GM21737 (cell line): Measurements from ENCODE around the gene GRID2IP.

Source experiments
- ATAC-seq: cut with Tn5 transposase; IDR thresholded peaks from one replicate; pipeline ENCODE4 v1.9.1; 2021; ENCODE audit warnings: mild to moderate bottlenecking, moderate library complexity; ENCODE audit not compliant: unreplicated experiment

GRID2IP gene

DNA sequence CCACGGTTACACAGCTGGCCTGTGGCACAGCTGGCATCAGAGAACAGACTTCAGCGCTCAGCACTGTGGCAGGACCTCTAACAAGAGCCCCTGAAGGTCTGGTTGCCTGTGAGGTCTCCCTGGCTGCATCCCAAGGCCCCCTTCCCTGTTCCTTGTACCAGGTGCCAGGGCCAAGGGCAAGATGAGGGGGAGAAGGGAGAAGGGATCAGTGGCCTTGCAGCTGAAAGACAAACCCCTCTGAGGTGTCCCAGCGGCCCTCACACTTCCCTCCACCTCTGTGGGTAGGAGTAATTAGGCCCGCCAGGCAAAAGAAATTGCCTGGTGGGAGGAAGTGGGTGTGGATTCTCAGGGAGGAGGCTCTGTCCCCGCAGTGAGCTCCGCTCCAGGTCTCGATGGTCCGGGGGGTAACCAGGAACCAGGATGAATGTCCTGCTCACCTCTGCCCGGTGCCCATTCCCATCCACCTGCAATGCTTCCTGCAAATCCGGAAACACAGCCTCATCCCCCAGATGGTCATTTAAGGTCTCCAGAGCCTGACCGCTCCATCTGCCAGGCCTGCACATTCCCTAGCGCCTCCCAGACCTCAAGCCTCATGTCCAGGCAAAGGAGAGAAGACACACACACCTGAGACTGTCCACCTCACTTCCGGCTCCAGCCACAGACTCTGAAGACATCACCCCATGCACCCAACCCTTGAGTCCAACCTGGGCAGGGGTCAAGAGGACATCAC is 22.7 kb downstream of the GRID2IP start:
- no peak for ATAC-seq

- ATAC-seq, result no peak
These were observed 24.3 kb downstream of the GRID2IP start for GRCh38 chr7:6526997-6527378.

- ATAC-seq, result no peak
These were observed 30.9 kb downstream of the GRID2IP start for GRCh38 chr7:6520163-6520981.

DNA sequence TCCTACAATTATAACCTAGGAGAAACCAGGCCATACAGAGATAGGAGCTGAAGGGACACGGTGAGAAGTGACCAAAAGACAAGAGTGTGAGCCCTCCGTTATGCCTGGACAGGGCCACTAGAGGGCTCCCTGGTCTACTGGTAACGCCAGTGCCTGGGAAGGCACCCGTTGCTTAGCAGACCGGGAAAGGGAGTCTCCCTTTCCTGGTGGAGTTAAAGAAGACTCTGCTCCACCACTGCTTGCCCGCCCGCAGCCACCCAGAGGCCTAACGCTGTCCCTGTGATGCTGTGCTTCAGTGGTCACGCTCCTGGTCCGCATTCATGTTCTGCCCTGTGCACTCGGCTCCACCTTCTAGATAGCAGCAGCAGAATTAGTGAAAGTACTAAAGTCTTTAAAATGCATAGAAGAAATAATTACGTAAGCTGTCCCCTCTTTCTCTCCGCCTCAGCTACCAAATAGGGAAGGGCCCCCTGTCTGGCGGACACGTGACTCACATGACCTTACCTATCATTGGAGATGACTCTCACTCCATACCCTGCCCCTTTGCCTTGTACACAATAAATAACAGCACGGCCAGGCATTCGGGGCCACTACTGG is 34.8 kb downstream of the GRID2IP start:
- ATAC-seq, result no peak

- ATAC-seq, result no peak
These were observed 37.7 kb downstream of the GRID2IP start for GRCh38 chr7:6513541-6513940.

GRCh38 chr7:6512892-6513291 is 38.4 kb downstream of the GRID2IP start:
- ATAC-seq, result no peak

- no peak for ATAC-seq
These were observed 40.7 kb downstream of the GRID2IP start for GRCh38 chr7:6510476-6511133.

DNA sequence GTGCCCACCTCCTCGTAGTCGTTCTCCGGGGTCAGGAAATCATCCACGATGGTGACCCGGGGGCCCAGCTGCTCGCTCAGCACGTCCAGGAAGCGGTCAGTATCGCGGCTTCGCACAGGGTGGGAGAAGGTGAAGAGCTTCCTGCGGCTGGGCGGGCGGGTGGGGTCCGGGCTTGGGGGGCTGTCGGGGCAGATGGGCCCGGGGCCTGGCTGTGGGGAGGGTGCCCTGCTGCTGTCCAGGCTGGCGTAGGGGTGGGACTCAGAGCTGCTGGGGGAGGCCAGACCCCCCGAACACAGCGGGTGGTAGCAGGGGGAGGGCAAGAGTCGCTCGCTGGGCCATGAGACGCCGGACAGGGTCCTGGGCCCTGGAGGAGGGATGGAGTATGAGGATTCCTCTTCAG is 42.3 kb downstream of the GRID2IP start:
- ATAC-seq, result no peak

- ATAC-seq, result no peak
These were observed 42.7 kb downstream of the GRID2IP start for GRCh38 chr7:6508539-6508938.

DNA sequence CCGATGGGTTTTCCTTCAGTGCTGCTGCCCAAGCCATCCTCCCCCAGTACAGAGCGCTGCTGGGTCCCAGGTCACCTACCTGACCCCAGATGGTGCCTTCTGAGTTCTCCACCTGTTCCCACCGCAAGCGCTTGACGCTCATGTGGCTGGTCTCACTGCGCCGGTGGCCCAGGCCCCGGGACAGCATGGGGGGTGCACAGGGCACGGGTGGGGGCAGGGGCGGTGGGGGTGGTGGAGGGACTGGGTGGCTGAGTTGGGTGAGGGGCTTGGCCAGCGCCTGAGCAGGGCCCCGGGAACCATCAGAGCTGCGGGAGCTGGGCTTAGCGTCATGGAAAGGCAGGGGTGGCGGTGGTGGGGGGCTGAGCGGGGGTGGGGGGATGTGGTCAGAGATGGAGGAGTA is 43.4 kb downstream of the GRID2IP start:
- no peak for ATAC-seq

- ATAC-seq, result no peak
These were observed 45.3 kb downstream of the GRID2IP start for GRCh38 chr7:6505685-6506559.

DNA sequence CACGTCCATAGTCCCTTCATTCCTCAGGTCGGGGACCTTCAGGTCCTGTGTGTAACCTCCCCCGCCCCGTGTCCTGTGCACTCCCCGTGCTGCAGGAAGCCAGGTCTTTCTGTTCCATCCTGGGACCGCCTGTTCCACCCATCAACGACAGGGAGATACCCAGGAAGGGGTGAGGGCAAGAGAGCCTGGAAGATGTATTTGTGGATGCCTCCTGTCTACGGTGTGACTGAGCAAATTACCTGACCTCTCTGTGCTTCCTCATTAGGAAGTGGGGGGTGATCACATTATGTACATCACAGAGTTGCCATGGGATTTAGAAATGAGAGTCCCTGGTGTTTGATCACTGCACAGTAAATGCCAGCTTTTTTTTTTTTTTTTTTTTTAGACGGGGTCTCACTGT is 46.3 kb downstream of the GRID2IP start:
- no peak for ATAC-seq

DNA sequence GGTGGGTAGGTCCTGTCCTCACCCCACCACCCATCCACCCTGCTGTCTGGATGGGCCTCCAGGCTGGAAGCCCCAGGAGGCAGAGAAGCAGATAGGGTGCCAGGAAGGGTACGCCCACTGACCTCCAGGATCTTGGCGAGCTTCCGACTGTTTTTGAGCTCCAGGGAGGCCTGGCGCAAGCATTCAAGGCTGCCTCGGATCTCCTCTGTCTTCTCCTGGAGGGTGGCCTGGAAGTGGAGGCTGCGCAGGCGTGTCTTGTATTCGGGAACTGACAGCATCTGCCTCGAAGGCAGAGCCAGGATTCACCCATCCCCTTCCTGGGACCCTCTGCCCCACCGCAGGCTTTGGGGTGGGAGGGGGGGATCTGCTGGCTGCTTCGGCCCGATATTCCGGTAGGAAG is 48.4 kb downstream of the GRID2IP start:
- no peak for ATAC-seq

DNA sequence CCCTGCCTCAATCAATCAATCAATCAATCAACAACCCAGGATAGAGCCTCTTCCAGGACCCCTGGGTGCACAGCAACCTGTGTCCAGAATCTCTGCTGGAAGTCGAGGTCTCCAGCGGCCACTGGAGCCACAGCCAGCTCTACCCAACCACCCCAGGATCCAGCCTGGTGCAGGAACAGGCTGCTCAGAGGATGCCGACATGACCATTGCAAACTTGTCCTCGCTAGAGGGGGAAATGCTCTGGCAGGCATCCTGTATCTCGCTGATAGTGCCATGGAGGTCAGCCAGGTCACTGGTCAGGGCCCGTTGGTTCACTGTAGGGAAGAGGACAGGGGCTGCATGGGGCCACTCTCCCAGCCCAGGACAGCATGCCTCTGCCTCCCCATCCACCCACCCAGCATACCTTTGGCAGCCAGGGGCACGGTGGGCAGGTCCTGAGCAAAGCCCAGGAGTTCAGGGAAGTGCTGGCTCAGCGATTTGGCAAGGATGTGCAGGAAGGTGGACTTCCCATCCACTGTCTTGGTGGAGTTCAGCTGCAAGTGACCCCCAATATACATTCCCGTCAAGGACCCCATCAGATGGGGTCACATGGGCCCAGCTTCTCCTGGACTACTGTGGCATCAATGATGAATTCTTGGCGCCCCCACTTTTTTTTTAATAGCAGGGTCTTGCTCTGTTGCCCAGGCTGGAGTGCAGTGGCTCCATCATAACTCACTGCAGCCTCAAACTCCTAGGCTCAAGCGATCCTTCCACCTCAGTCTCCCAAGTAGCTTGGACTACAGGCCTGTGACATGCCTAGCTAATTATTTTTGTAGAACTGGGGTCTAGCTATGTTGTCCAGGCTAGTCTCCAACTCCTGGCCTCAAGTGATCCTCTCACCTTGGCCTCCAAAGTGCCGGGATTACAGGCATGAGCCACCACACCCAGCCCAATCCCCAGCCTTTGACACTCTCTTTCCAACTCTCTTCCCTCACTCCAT is 49.4 kb downstream of the GRID2IP start:
- no peak for ATAC-seq

DNA sequence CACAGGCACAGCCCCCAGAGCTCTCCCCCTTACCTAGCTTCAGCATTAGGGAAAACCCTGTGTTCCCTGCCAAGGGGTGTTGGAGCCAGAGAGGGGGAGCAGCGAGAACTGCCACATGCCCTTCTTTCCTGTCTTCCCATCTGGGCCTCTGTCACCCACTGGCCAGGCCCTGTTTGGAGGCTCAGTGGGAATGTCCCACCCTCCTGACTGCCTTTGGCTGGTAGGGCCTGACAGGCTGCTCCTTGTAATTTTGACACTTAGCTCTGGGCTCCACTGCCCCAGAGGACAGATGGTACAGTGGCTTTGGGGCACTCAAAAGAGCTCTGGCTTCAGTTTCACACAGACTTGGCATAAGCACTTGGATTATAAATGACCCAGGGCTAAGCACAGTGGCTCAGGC is 50.6 kb downstream of the GRID2IP start:
- ATAC-seq, result no peak

GRCh38 chr7:6497994-6498393 is 53.3 kb downstream of the GRID2IP start:
- ATAC-seq, result no peak

DNA sequence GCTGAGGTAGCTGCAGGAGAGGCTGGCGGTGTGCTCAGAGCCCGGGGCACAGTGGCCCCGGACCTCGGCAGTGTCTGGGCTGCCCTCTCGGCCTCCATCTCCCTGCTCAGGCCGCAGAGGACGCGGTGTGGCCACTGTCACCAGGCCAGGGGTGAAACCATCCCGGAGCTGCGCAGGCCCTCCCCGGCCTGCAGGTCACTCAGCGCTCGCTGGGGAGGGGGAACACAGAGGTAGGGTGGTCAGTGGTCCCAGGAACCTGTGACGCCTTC is 53.7 kb downstream of the GRID2IP start:
- ATAC-seq, result no peak

- ATAC-seq, result no peak
These were observed 54.2 kb downstream of the GRID2IP start for GRCh38 chr7:6496842-6497636.
